ENCODE measurements around the gene TMF1.

TMF1 gene

GRCh38 chr3:69080233-69080920 lies 28.2 kb upstream of the TMF1 start, which contains the start of gene UBA3:
UBA3 (minus strand) TSS chr3:69080365; CDS start chr3:69080353, 12 bp downstream.
- DNase-seq: peak; percentile 89

GRCh38 chr3:69079269-69080159 lies 27.4 kb upstream of the TMF1 start:
- DNase-seq: no peak

- no peak for DNase-seq
Measured at GRCh38 chr3:69072928-69073327, 20.8 kb upstream of the TMF1 start.

- no peak for DNase-seq
Measured at GRCh38 chr3:69066121-69066520, 14.0 kb upstream of the TMF1 start.

GRCh38 chr3:69065318-69065964 lies 13.3 kb upstream of the TMF1 start:
- DNase-seq: no peak

- no peak for DNase-seq
Measured at GRCh38 chr3:69063636-69064035, 11.5 kb upstream of the TMF1 start.

- no peak for DNase-seq
Measured at GRCh38 chr3:69059688-69060087, 7.6 kb upstream of the TMF1 start.

GRCh38 chr3:69058947-69059224 lies 6.8 kb upstream of the TMF1 start:
- no peak for DNase-seq

- DNase-seq: peak; percentile 53
Measured at GRCh38 chr3:69058180-69058946, 6.2 kb upstream of the TMF1 start.

GRCh38 chr3:69052472-69052898 lies 352 bp upstream of the TMF1 start:
- DNase-seq: no peak

GRCh38 chr3:69048990-69049389 lies 3.1 kb downstream of the TMF1 start:
- no peak for DNase-seq

GRCh38 chr3:69044608-69045007 lies 7.5 kb downstream of the TMF1 start:
- DNase-seq: no peak

GRCh38 chr3:69033470-69033869 lies 18.7 kb downstream of the TMF1 start:
- no peak for DNase-seq

- DNase-seq: no peak
Measured at GRCh38 chr3:69032737-69033136, 19.4 kb downstream of the TMF1 start.

- no peak for DNase-seq
Measured at GRCh38 chr3:69032142-69032541, 20.0 kb downstream of the TMF1 start.

GRCh38 chr3:69031635-69032034 lies 20.5 kb downstream of the TMF1 start:
- no peak for DNase-seq

- DNase-seq: no peak
Measured at GRCh38 chr3:69020857-69021256, 31.3 kb downstream of the TMF1 start.

- peak; percentile 18 for DNase-seq
Measured at GRCh38 chr3:69020424-69020823, 31.7 kb downstream of the TMF1 start.

GRCh38 chr3:69016901-69017300 lies 35.2 kb downstream of the TMF1 start:
- DNase-seq: no peak

- no peak for DNase-seq
Measured at GRCh38 chr3:69016102-69016501, 36.0 kb downstream of the TMF1 start.

- DNase-seq: no peak
Measured at GRCh38 chr3:69014022-69014580, 38.0 kb downstream of the TMF1 start.

GRCh38 chr3:69013253-69014021 lies 38.7 kb downstream of the TMF1 start, which contains the start of gene EOGT:
EOGT (minus strand) TSS chr3:69013684; CDS start chr3:69009846, 3,838 bp downstream.
- DNase-seq: peak; percentile 76
